Erythroblast (primary cell): ENCODE data around the gene CERS1.

Experiments
- GATA1 ChIP-seq: IDR thresholded peaks from 2 replicates; pipeline ENCODE4 v1.6.1; 2011; ENCODE audit warnings: low read depth, mild to moderate bottlenecking, control low read depth, low read length, moderate library complexity
- POLR2A ChIP-seq: IDR thresholded peaks from 2 replicates; pipeline ENCODE4 v1.6.1; 2011; ENCODE audit warnings: mild to moderate bottlenecking, low read length

GRCh38 chr19:18857223-18857622, 38.7 kb downstream of the CERS1 start:
- TF ChIP-seq POLR2A (no peak), GATA1 (no peak)
